Activated gamma-delta T cell treated with Interleukin-2 at 50 U/mL for 16 hours (primary cell): ENCODE data around the gene C3orf18.
"Not testable (repeated sequence)": the region's sequence is repeated elsewhere in the genome, so short reads cannot be mapped to it uniquely, and the experiment has no call there.

Experiments
- DNase-seq: peaks from one replicate; pipeline ENCODE4 v3.0.0-alpha.2; 2020

The C3orf18 gene

DNA sequence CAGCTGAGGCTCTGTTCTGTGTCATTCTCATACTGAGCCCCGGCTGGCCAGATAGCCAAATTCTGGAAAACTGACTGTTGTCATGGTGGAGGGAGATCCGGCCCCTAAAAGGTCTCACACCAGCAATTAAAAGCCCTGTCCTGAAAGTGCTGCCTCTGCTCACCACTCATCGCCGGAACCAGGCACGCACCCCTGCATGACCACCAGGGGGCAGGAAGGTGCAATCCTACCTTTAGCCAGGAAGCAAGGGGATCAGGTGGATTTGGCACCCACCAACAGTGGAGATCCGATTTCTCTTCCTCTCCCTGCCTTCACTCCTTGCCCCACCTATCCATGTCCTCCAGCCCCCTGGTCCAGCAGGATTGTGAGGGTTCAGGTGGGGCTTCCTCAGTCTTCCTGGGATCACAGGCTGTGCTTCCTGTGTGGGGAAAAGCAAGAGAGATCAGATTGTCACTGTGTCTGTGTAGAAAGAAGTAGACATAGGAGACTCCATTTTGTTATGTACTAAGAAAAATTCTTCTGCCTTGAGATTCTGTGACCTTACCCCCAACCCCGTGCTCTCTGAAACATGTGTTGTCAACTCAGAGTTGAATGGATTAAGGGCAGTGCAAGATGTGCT lies 48.0 kb downstream of the C3orf18 start:
- peak; percentile 73 for DNase-seq

DNA sequence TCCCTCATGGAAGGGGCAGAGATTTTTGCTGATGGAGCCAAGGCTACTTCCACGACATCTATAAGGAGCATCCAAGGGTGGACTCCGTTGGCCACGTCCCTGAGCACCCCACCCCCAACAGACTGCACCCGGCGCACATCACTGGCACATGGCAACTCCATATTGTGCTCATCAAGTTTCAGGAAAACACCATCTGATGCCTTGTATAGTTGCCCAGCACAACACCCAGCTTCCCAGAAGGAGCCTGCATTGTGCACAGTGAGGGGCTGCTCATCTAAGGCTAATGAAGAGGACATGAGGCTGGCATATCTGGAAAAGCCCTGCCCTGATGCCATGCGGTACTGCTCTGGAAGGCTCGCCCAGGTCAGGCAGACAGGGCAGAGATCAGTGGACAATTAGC lies 49.1 kb downstream of the C3orf18 start:
- DNase-seq, result no peak

DNA sequence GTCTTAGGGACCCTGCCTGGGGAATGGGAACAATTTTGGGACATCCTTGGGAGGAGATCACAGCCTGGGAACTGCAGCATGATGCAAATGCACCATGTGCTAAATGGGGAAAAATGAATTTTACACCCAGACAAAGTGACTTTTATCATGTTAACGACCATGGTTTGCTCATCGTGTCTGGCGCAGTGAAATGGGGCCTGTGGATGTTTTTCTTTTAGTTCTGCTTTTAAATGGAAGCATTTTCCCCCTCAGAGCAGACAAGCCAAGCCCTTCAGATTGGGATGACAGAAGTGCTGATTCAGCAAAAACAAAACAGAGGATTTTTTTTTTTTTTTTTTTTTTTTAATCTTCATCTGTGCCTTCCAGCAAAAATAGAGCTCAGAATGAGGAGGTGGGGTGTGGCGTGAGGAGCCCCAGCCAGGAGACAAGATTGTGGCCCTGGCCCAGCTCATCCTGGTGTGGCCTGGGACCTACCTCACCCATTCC lies 49.8 kb downstream of the C3orf18 start:
- DNase-seq, result no peak

DNA sequence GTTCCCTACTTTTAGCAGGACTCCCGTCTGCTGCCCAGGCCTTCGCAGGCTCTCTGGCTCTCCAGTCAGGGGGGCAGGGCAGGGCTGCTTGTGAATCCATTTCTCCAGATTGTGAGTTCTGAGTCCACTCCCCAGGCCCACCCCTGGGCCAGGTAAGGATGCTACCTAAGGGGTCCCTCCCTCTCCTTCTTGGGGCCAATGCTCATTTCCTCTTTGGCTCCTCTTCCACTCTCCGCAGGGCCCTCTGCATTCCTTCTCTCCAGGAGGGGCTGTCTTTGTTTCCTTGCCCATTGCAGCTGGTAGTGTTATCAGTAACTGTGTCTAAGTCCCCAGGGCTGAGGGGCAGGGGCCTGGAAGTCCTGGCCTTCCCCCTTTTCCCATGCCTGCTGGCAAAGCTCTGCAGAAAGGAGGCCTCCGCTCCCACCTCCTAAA lies 51.1 kb downstream of the C3orf18 start:
- no peak for DNase-seq

DNA sequence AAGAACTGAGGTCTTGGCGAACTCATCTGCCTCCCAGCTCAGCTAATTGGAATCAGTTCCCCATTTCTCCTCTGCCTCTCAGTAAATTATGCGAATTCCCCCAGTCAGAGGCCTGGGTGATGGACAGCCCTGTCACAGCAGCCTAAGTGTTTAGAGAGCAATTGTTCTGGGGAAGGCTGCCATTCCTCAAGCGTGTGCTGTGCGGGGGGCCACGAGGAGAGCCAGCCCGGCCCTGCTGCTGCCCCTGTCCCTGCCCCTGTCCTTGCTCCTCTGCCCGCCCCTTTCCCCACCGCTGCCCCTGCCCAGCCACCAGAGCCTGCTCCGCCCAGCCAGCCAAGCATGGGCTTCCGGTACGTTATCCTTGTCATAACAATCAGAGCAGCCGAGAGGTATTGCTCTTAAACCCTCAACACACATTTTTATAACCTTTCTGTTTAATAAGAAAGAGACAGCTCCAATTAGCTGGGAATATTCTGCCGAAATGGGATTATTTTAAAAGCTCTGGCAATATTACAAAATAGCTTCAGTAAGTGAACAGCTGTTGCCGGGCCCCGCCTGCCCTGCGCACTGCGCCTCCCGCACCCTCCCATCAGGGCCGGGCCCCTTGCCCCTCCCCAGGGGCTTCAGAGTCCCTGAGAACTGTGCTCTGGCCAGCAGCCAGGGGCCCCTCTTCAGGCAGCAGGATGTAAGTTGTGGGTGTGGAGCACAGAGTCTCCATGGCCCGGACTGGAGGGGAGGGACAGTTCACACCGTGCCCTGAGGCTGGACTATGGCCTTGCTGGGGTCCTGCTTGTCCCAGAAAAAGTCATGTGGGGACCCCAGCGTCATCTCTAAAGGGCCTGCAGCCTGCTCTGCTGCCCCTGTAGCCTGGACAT lies 51.7 kb downstream of the C3orf18 start:
- DNase-seq, result no peak

DNA sequence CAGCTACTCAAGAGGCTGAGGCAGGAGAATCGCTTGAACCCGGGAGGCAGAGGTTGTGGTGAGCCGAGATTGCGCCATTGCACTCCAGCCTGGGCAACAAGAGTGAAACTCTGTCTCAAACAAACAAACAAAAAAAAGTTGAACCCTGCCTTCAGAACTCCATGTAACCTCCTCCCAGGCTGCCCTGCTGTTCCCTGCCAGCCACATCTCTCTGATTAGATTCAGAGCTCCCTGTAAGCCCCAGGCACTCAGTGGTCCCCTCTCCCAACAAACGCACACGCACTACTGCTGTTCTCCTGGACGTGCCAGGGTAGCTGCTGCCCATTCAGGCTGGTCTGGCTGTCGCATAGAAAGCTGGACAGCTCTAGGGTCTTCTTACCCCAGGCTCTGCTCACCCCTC lies 54.6 kb downstream of the C3orf18 start:
- not testable (repeated sequence) for DNase-seq

DNA sequence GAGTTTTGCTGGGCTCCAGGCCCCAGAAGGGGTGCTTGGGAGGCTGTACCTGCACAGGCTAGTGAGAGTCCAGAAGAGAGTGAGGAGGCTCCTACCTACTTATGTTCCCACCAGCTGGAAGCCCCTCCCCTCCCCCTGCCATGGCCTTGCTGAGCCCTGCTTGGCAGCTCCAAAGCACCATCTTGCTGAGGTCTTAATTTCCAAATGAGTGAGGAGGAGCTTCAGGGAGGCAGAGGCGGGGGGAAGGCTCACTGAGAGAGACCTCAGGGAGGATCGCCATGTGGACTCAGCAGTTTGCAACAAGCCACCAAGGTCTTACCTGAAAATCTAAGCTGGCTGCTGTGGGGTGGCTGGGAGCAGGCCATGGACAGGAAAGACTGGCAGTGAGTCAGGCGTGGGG lies 55.4 kb downstream of the C3orf18 start:
- no peak for DNase-seq

DNA sequence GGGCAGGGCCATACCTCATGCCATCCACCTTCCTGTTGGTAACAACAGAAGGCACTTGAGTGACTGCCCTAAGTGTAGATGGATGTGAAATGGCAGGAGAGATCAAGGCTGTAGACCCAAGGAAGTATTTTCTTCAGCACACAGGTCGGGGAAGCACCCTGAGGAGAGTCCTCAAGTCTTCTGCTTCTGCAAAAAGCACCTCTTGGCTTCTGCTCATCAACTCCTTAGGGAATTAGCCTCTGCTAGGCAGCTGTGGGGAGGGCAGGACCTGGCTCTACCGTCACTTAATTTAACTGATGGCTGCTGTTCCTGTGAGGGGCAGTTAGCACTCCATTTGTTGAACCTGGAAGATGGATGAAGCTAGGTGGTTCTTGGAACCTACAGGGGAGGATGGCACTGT lies 57.2 kb downstream of the C3orf18 start:
- DNase-seq, result no peak

DNA sequence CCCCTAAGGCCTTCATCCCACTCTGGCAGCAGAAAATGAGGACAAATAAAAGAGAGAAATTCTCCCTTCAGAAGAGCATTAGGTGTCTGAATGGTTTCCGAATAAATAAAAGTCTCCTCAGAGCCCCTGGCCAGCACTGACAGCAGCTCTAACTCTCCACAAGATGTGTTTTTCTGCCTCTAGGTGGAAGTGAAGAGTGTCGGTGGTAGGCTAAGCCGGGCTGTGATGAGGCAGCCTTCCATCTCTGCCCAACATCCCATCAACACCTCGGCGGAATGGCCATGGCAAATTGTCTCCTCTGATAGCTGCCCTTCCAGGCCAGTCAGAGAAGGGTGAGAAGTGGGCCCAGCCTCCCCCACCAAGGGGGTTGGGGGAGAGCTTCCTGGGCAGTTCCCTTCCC lies 57.8 kb downstream of the C3orf18 start:
- no peak for DNase-seq

DNA sequence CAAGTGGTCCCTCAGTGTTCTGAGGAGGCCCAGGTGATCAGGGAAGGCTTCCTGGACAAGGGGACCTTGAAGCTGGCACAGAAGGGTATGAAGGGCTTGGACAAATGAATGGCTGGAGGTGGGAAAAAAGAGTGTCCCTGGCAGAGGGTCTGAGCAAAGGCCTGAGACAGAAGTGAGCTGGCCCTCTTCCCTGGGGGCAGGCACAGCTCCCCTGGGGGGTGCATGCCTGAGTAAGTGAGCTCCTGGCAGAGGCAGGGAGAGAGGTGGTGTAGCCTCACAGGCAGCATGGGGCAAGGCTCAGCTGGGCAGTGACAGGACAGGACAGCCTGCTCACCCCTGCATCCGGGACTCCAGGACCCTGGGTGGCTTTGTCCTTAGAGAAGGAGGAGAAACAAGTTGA lies 58.7 kb downstream of the C3orf18 start:
- no peak for DNase-seq
